Adrenal gland (tissue), 5 donors: ENCODE data around the gene SPG11.

Source experiments
- CTCF ChIP-seq, 6 experiments: fragments of 450-650 bp in 4 of 6; fragments of 200-600 bp in 2 of 6; sonication (generic) in 1 of 6; IDR thresholded peaks; 1 replicate in 5 of 6; 2 replicates in 1 of 6; pipeline versions ENCODE4 v1.5.1 to v1.8.0; 2016 to 2021; ENCODE audit warnings: antibody characterized with exemption in 6 of 6, mild to moderate bottlenecking in 2 of 6, moderate library complexity in 1 of 6
- POLR2A ChIP-seq, 2 donors: fragments of 450-650 bp; IDR thresholded peaks; one replicate each; pipeline ENCODE4 v1.6.1; 2017; ENCODE audit warnings: antibody characterized with exemption in 2 of 2, mild to moderate bottlenecking in 2 of 2, moderate library complexity in 1 of 2
- donor health status: DM: no; HTN: no; CAD: no.

GRCh38 chr15:44574734-44575133, 88.7 kb downstream of the SPG11 start:
- TF ChIP-seq CTCF (IDR thresholded peaks at IDR 0.05) (no peak), POLR2A (IDR thresholded peaks at IDR 0.05) (no peak)
